HG02981 (cell line): ENCODE results near the gene PIGS.

Experiments
- ATAC-seq: cut with Tn5 transposase; IDR thresholded peaks from one replicate; pipeline ENCODE4 v1.9.1; 2021; ENCODE audit warnings: mild to moderate bottlenecking, moderate library complexity; ENCODE audit not compliant: unreplicated experiment

The PIGS gene

GRCh38 chr17:28511858-28512461 lies 59.4 kb downstream of the PIGS start:
- ATAC-seq = no peak

GRCh38 chr17:28509789-28510188 lies 61.5 kb downstream of the PIGS start:
- no peak for ATAC-seq

- ATAC-seq = no peak
Measured at GRCh38 chr17:28508211-28508724, 63.1 kb downstream of the PIGS start.

GRCh38 chr17:28507567-28508203 lies 63.6 kb downstream of the PIGS start:
- no peak for ATAC-seq

GRCh38 chr17:28506763-28507487 lies 64.4 kb downstream of the PIGS start:
- no peak for ATAC-seq

GRCh38 chr17:28505986-28506665 lies 65.2 kb downstream of the PIGS start, which contains the start of gene FOXN1:
FOXN1 (plus strand) TSS chr17:28506348; CDS start chr17:28523970, 17,622 bp downstream.
- no peak for ATAC-seq

GRCh38 chr17:28503420-28503819 lies 67.9 kb downstream of the PIGS start:
- no peak for ATAC-seq
